Spleen (tissue), 11 donors: Measurements from ENCODE around the gene SMARCC2. TPM values are rescaled to one million over a fixed set of nuclear protein-coding genes. Genes with fewer than 3 reads are reported as not detected.
A peak's percentile ranks its signal among the peaks of the same experiment; 100 is the strongest.
"Not testable (repeated sequence)": the region's sequence is repeated elsewhere in the genome, so short reads cannot be mapped to it uniquely, and the experiment has no call there.

ENCODE experiments used
- DNase-seq: peaks from one replicate; pipeline ENCODE4 v3.0.0-alpha.2; 2020
- H3K27ac ChIP-seq, 8 donors: fragments of 200-600 bp; sonication (generic) in 7 of 8; 1 replicate in 4 of 8; 2 replicates in 4 of 8; pipeline versions ENCODE4 v1.5.0 to v1.8.0; 2016 to 2021; ENCODE audit warnings: inconsistent platforms in 4 of 8, mild to moderate bottlenecking in 4 of 8, moderate library complexity in 1 of 8
- H3K27me3 ChIP-seq, 7 donors: fragments of 200-600 bp; sonication (generic) in 6 of 7; replicated peaks in 1 of 7; 1 replicate in 4 of 7; 2 replicates in 3 of 7; pipeline versions ENCODE4 v1.5.0 to v1.8.0; 2016 to 2021; ENCODE audit warnings: inconsistent platforms in 3 of 7, mild to moderate bottlenecking in 1 of 7
- H3K36me3 ChIP-seq, 6 donors: fragments of 200-600 bp; sonication (generic) in 5 of 6; 1 replicate in 4 of 6; 2 replicates in 2 of 6; pipeline versions ENCODE4 v1.5.0 to v1.8.0; 2016 to 2021; ENCODE audit warnings: inconsistent platforms in 2 of 6
- H3K4me1 ChIP-seq, 6 donors: fragments of 200-600 bp; sonication (generic) in 5 of 6; 1 replicate in 3 of 6; 2 replicates in 3 of 6; pipeline versions ENCODE4 v1.5.0 to v1.8.0; 2016 to 2021; ENCODE audit warnings: inconsistent platforms in 3 of 6
- H3K4me3 ChIP-seq, 8 donors: fragments of 200-600 bp; sonication (generic) in 7 of 8; 1 replicate in 4 of 8; 2 replicates in 4 of 8; pipeline versions ENCODE4 v1.5.0 to v1.8.0; 2016 to 2021; ENCODE audit warnings: inconsistent platforms in 4 of 8, mild to moderate bottlenecking in 4 of 8, moderate library complexity in 2 of 8
- H3K9me3 ChIP-seq, 8 donors: fragments of 200-600 bp; sonication (generic) in 7 of 8; 1 replicate in 4 of 8; 2 replicates in 4 of 8; pipeline versions ENCODE4 v1.5.0 to v1.8.0; 2016 to 2021; ENCODE audit warnings: inconsistent platforms in 4 of 8
- POLR2A ChIP-seq, 3 donors: fragments of 450-650 bp; IDR thresholded peaks; one replicate each; pipeline ENCODE4 v1.5.1; 2017; ENCODE audit warnings: antibody characterized with exemption in 3 of 3, mild to moderate bottlenecking in 1 of 3
- POLR2AphosphoS5 ChIP-seq, 3 donors: sonication (generic); formaldehyde crosslinking; IDR thresholded peaks; one replicate each; pipeline ENCODE4 v1.5.1; 2017; ENCODE audit warnings: antibody characterized with exemption in 3 of 3
- WGBS, 5 donors: extraction: QIAGEN DNeasy Blood & Tissue Kit in 3 of 5; methylation state at CpG; one replicate each; pipeline versions ENCODE4 v1.1.5 to v1.1.7; 2013 to 2018; 5-methylcytosine and 5-hydroxymethylcytosine counted together
- intact Hi-C: fragments of 100-400 bp; cut with DNase I; formaldehyde crosslinking; loops from one replicate; pipeline ENCODE4 v1.15.0; 2023; ENCODE audit warnings: low total_unique reads
- polyA plus RNA-seq, 3 donors: library from polyadenylated mRNA; stranded (reverse); fragments of 200-250 nt; gene quantifications; one replicate each; pipeline ENCODE4 v1.2.1, GENCODE V29; 2013
- total RNA-seq, 7 donors: library from RNA; depleted of rRNA in 3 of 7; stranded (reverse); fragments of >200 nt in 3 of 7; fragmentation: NEBNext Ultra II Directional in 4 of 7; extraction: Animal tissue kit (Norgen Biotek cat#: 25700) in 4 of 7; gene quantifications; one replicate each; pipeline versions ENCODE4 v1.1.0 to v1.2.1, GENCODE V29; 2016 to 2021
- TF ChIP-seq, protein P1 (sequence below), 11 experiments: fragments of 200-600 bp in 7 of 11; fragments of 450-650 bp in 4 of 11; sonication (generic) in 4 of 11; IDR thresholded peaks in 8 of 11; conservative IDR thresholded peaks in 3 of 11; 1 replicate in 7 of 11; 2 replicates in 4 of 11; pipeline versions ENCODE4 v1.4.0 to v1.8.0; 2016 to 2021; ENCODE audit warnings: antibody characterized with exemption in 11 of 11, inconsistent platforms in 4 of 11, mild to moderate bottlenecking in 1 of 11
- donor health status: healthy with polysubstance abuse.
- donor health status: DM: no; HTN: no; CAD: no; lungs with moderate emphysema.
- donor health status: DM: no; HTN: no; CAD: no.
- donor health status: Bipolar disorder and iron deficiency.
- donor health status: healthy.
- donor health status: DM: no; HTN: no; CAD: no.
- donor health status: DM: yes; HTN: yes; CAD: no.

The SMARCC2 gene
- total and polyA plus RNA-seq, 10 donors, result 8.5 to 121 (median 97.7) TPM

DNA sequence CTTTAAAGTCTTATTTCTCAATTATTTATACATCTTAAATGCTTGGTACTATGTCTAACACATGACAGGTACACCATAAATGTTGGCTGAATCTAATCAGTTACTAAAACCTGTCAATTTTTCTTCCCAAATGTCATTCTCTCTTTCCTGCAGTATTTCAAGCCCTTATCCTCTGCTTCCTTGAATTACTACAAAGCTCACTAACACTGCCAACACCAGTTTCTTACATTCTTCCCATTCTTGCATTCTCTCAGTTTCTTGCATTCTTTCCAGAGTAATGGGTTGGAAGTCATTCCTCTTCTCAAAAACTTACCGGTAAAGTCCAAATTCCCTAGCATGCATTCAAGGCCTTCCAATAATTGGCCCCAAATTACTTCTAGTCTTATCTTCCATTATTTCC, 9.6 kb upstream of the SMARCC2 start:
- Histone ChIP-seq H3K27me3 (no peaks in the 10 kb centered on the region), H3K27ac (no peak overlapping the region), H3K4me1 (peaks cover 0 to 15% (median 6%) of the 10 kb centered on the region in 6 donors), H3K36me3 (peaks cover 0 to under 1% (median 0%) of the 10 kb centered on the region in 6 donors), H3K9me3 (no peaks in the 10 kb centered on the region), H3K4me3 (no peak overlapping the region)
- TF ChIP-seq POLR2A (IDR thresholded peaks at IDR 0.05) (no peak), POLR2AphosphoS5 (IDR thresholded peaks at IDR 0.05) (no peak)
- TF ChIP-seq, protein P1, sequence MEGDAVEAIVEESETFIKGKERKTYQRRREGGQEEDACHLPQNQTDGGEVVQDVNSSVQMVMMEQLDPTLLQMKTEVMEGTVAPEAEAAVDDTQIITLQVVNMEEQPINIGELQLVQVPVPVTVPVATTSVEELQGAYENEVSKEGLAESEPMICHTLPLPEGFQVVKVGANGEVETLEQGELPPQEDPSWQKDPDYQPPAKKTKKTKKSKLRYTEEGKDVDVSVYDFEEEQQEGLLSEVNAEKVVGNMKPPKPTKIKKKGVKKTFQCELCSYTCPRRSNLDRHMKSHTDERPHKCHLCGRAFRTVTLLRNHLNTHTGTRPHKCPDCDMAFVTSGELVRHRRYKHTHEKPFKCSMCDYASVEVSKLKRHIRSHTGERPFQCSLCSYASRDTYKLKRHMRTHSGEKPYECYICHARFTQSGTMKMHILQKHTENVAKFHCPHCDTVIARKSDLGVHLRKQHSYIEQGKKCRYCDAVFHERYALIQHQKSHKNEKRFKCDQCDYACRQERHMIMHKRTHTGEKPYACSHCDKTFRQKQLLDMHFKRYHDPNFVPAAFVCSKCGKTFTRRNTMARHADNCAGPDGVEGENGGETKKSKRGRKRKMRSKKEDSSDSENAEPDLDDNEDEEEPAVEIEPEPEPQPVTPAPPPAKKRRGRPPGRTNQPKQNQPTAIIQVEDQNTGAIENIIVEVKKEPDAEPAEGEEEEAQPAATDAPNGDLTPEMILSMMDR (IDR thresholded peaks at IDR 0.05 in 8 of 11, conservative IDR thresholded peaks at IDR 0.05 in 3 of 11), result no peak
- intact Hi-C loops, result loop anchor here (10.0 kb wide), 1 partner anchor 56 kb away; the partner anchor contains the start of gene ANKRD52
- 74 to 86% (median 81%) methylated on average over 1 of the region's 1 CpG for WGBS, 5 donors
- no peak for DNase-seq

DNA sequence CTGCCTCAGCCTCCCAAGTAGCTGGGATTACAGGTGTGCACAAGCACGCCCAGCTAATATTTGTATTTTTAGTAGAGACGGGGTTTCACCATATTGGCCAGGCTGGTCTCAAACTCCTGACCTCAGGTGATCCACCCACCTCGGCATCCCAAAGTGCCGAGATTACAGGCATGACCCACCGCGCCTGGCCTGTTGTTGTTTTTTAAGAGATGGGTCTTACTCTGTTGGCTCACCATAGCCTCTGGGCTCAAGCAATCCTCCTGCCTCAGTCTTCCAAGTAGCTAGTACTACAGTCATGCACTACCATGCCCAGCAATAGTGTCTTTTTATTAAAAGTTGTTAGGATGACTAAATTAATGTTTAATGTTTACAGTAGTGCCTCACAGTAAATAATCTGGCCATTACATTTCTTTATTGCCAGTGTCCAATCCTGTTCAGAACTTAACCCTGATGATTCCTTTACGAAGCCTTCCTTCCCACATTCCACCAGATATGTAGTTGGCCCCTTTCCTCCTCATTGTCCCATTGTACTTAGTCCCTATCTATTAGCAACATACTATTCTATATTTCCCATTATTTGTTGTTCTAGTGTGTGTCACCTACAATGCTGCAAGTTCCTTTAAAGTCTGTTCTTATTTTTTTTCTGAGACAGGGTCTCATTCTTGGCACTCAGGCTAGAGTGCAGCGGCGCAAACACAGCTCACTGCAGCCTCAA, 8.8 kb upstream of the SMARCC2 start:
- Histone ChIP-seq H3K27ac (peak overlapping the region in 3 of 8 donors; percentile 12 to 60 (median 47)), H3K9me3 (no peaks in the 10 kb centered on the region), H3K4me1 (peaks cover 2 to 20% (median 7%) of the 10 kb centered on the region in 6 donors), H3K4me3 (no peak overlapping the region), H3K36me3 (no peaks in the 10 kb centered on the region), H3K27me3 (no peaks in the 10 kb centered on the region)
- intact Hi-C loops, result loop anchor here (10.0 kb wide), 1 partner anchor 57 kb away; the partner anchor contains the start of gene ANKRD52
- DNase-seq, result no peak
- TF ChIP-seq, protein P1 (IDR thresholded peaks at IDR 0.05 in 8 of 11, conservative IDR thresholded peaks at IDR 0.05 in 3 of 11), result no peak
- TF ChIP-seq POLR2AphosphoS5 (IDR thresholded peaks at IDR 0.05), result no peak
- no peak for TF ChIP-seq POLR2A (IDR thresholded peaks at IDR 0.05)
- 88 to 96% (median 94%) methylated on average over 9 of the region's 9 CpGs for WGBS, 5 donors

DNA sequence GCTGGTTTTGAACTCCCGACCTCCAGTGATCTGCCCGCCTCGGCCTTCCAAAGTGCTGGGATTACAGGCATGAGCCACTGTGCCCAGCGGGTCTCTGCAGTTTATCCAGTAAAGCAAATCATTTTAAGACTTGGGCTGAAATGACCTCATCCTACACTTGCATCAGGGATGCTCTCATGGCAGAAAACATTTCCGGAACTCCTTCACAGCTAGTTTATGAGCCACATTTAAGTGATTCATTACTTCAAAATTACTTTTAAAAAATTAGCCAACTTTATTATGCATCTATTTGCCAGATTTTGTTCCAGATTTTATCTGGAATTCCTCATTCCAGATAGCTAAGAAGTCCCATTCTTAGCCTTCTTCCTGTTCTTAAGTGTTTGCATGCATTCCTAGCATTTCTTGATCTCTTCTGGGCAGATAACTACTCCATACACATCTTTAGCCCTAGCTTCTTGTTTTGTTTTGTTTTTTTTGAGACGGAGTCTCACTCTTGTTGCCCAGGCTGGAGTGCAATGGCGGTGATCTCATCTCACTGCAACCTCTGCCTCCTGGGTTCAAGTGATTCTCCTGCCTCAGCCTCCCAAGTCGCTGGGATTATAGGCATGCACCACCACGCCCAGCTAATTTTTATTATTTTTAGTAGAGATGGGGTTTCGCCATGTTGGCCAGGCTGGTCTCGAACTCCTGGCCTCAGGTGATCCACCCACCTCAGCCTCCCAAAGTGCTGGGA, 7.7 kb upstream of the SMARCC2 start:
- 63 to 83% (median 83%) methylated on average over 11 of the region's 11 CpGs for WGBS, 5 donors
- H3K27ac ChIP-seq, result peak overlapping the region in 6 of 8 donors; percentile 36 to 60 (median 38)
- intact Hi-C loops, result loop anchor here (10.0 kb wide), 1 partner anchor 58 kb away; the partner anchor contains the start of gene ANKRD52

DNA sequence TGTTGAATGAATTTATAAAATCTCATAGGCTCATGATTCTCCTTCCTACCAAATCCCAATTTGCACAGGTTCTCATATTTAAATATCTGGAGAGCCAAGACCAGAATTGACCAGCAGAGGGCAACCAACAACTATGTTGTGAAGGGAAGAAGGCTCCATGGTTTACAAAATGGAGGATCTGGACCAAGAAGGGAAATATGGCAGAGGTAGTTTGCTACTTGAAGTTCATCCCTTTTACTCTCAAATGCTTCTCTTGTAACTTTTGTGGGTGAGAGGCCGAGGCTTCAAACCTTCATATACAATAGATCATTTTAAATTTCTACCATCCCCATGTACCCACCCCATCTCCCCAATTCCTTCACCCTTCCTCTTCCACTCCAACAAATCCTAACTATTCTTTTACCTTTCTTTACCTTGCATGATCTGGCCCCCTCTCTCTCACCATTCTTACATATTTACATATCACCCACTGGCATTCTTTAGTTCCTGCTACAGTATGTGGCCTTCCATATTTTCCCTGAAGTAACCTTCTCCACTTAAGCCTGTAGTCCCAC, 3.8 kb upstream of the SMARCC2 start:
- WGBS, 5 donors, result 32 to 50% (median 42%) methylated on average over 1 of the region's 1 CpG
- Histone ChIP-seq H3K27me3 (no peaks in the 10 kb centered on the region), H3K9me3 (no peaks in the 10 kb centered on the region), H3K36me3 (no peaks in the 10 kb centered on the region), H3K27ac (no peak overlapping the region), H3K4me3 (no peak overlapping the region), H3K4me1 (peaks cover 10 to 40% (median 22%) of the 10 kb centered on the region in 6 donors)
- intact Hi-C loops, result loop anchor here (10.0 kb wide), 1 partner anchor 62 kb away; the partner anchor contains the start of gene ANKRD52
- TF ChIP-seq POLR2AphosphoS5 (IDR thresholded peaks at IDR 0.05) (no peak), POLR2A (IDR thresholded peaks at IDR 0.05) (no peak)
- TF ChIP-seq, protein P1 (IDR thresholded peaks at IDR 0.05 in 8 of 11, conservative IDR thresholded peaks at IDR 0.05 in 3 of 11), result peak; percentile 50 to 92 (median 82)
- no peak for DNase-seq

More for the DNA sequence above, 7.7 kb upstream of the SMARCC2 start:
- not testable (repeated sequence) for H3K4me3 ChIP-seq, DNase-seq, H3K27me3 ChIP-seq, H3K9me3 ChIP-seq, H3K36me3 ChIP-seq
- peaks cover 0 to 18% (median 3%) of the 10 kb centered on the region in 6 donors for H3K4me1 ChIP-seq
